Raji (cell line): ENCODE results near the gene PMM2.

Experiments used
- POLR2A ChIP-seq: IDR thresholded peaks from 2 replicates; pipeline ENCODE4 v1.6.1; 2011; ENCODE audit warnings: low read depth, low read length, control low read depth; ENCODE audit not compliant: insufficient read depth

PMM2 gene

GRCh38 chr16:8831871-8832716 lies 34.5 kb downstream of the PMM2 start:
- TF ChIP-seq POLR2A: no peak

- no peak for TF ChIP-seq POLR2A
Measured at GRCh38 chr16:8832717-8833105, 35.1 kb downstream of the PMM2 start.

GRCh38 chr16:8845699-8846298 lies 48.2 kb downstream of the PMM2 start:
- no peak for TF ChIP-seq POLR2A

- no peak for TF ChIP-seq POLR2A
Measured at GRCh38 chr16:8846401-8846932, 48.8 kb downstream of the PMM2 start.

- TF ChIP-seq POLR2A: no peak
Measured at GRCh38 chr16:8847145-8847544, 49.5 kb downstream of the PMM2 start.

GRCh38 chr16:8847623-8848022 lies 50.0 kb downstream of the PMM2 start:
- TF ChIP-seq POLR2A: no peak

- TF ChIP-seq POLR2A: no peak
Measured at GRCh38 chr16:8848231-8848938, 50.7 kb downstream of the PMM2 start.

GRCh38 chr16:8848939-8849391 lies 51.3 kb downstream of the PMM2 start:
- TF ChIP-seq POLR2A: no peak

- no peak for TF ChIP-seq POLR2A
Measured at GRCh38 chr16:8849411-8850011, 51.9 kb downstream of the PMM2 start.

GRCh38 chr16:8850279-8850885 lies 52.7 kb downstream of the PMM2 start:
- no peak for TF ChIP-seq POLR2A

- TF ChIP-seq POLR2A: no peak
Measured at GRCh38 chr16:8851761-8852403, 54.2 kb downstream of the PMM2 start.

GRCh38 chr16:8852534-8852933 lies 54.9 kb downstream of the PMM2 start:
- TF ChIP-seq POLR2A: no peak

GRCh38 chr16:8853150-8853549 lies 55.5 kb downstream of the PMM2 start:
- TF ChIP-seq POLR2A: no peak

- TF ChIP-seq POLR2A: no peak
Measured at GRCh38 chr16:8853611-8854010, 56.0 kb downstream of the PMM2 start.

- TF ChIP-seq POLR2A: no peak
Measured at GRCh38 chr16:8854298-8854948, 56.8 kb downstream of the PMM2 start.
